IPS-11a (cell line): Measurements from ENCODE around the gene ZNF747.
"Not testable (repeated sequence)": the region's sequence is repeated elsewhere in the genome, so short reads cannot be mapped to it uniquely, and the experiment has no call there.

Experiments used
- H3K4me3 ChIP-seq: one replicate; pipeline ENCODE4 v1.5.1; 2013; ENCODE audit warnings: low read depth, low read length, control low read depth

Gene ZNF747

GRCh38 chr16:30535106-30535776, 583 bp upstream of the ZNF747 start:
- peak overlapping the region; percentile 70 for H3K4me3 ChIP-seq

GRCh38 chr16:30533748-30534367, 800 bp downstream of the ZNF747 start:
- H3K4me3 ChIP-seq, result peak overlapping the region; percentile 70

GRCh38 chr16:30533146-30533522, 1.5 kb downstream of the ZNF747 start:
- H3K4me3 ChIP-seq, result no peak overlapping the region

DNA sequence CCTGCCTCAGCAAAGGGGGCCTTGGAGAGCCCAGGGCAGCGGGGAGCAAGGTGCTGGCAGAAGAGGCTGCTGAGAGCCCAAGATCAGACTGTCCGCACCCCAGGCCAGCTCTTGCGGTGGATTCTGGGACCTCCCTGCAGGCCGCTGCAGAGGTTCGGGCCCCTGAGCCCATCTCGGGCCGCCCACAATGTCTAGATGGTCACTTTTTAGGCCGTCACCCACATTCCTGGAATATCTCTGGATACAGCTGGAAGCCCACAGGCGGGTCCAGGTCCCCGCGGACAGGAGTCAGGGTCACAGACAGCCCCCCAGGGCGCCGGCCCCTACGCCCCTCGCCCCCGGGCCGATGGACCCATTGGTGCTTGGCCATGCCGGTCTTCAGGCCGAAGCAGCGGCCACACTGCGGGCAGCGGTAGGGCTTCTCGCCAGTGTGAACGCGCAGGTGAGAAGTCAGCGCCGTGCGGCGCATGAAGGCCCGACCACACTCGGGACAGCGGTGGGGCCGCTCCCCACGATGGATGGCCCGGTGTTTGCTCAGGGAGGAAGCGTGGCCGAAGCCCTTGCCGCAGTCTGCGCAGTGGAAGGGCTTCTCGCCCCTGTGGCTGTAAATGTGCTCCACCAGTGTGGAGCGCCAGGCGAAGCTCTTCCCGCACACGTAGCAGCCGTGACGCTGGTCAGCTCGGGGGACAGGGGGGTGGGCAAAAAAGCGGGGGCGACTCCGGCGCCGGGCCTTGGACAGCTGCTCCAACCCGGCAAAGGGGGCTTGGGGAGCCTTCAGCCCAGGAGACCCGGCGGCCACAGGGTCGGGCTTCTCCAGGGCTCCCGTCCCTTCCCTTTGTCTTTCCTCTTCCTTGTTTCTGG, 2.1 kb downstream of the ZNF747 start:
- no peak overlapping the region for H3K4me3 ChIP-seq

DNA sequence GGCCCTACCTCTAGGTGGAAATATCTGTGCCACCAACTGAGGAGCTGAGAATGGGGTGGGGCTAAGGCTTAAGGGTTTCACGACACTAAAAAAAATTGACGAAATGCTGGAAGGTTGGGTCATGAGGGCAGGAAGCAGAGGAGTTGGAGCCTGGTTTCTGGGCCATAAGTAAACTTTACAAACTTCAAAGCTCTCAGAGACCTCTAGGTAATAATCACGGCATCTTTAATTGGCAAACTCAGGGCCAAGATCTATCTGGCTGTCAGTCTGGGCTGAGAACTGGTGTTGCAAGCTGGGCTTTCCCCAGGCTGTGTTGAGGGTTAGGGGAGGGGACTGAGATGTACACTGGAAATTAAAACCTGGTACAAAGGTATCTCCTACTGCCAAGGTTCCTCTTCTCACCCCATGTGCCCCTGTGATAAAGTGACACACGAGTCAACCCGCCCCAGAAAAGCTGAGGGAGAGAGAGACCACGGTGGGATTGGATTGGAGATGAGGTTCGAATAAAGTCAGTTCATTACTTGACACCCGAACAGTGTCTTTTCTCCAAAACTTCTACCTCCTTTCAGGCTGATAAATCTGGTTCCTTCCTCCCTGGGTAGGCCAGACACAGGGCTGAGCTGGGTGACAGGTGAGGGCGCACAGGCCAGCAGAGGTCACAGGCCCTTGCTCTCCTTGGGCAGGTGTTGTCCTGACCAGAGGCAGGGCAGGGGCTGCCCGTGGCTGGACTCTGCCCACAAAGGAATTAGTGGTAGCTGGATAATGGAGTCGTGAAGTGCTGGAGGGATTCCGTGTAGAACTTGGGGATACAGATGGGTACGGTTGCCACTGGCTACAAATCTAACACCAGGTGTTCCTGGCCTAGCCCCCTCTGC, 4.3 kb downstream of the ZNF747 start:
- no peak overlapping the region for H3K4me3 ChIP-seq

DNA sequence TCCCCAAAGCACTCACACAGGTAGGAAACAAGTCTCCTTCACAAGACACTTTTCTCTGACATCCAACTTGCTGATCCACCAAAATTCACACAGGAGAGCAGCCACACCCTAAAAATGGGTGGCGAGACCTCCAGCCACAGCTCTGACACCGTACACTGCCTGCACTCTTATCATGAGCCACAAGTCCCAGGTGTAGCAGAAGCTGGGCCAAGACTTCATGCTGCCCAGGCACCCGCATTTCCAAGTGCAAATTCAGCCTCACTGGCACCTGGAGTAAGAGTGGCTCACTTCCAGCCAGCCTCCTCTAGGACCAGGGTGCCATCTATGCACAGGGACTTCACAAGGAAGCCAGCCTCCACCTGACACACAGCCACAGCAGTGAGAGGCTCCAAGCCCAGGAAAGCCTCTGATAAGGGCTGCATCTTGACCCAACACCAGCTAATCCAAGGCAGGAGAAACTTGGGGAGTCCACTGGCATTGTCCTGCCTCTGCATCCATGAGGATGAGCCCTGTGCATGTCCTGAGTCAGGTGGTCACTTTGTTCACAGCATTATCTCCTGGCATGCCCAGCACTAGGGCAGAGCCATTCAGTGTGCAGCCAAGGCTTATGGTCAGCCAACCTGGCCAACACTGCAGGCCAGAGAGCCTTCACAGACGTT, 5.7 kb downstream of the ZNF747 start:
- no peak overlapping the region for H3K4me3 ChIP-seq

DNA sequence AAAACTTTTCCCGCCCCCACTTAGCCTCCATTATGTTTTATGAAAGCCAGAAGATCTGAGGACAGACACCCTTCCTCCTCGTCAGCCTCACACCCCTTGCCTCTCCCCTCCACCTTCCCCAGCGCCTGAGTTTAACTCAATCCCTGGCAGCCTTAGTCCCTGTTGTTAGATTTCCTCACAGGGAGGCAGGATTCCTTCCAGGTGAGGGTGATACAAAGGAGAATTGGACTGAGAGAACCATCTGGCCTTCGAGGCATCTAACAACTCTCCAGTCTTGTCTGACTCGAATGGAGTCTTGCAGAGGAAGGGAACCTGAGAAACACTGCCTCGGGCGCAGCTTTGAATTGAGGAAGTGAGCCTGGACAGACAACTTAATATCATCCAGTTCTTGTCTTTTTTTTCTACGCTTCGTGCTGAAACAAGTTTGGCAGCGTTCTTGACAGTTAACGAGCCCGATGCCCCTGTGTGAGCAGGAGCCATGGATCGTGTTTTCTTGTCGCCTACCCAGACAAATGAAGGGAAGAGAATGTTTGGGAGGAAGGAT, 7.0 kb downstream of the ZNF747 start:
- peak overlapping the region; percentile 18 for H3K4me3 ChIP-seq

GRCh38 chr16:30526823-30527634, 7.6 kb downstream of the ZNF747 start:
- H3K4me3 ChIP-seq, result peak overlapping the region; percentile 88

DNA sequence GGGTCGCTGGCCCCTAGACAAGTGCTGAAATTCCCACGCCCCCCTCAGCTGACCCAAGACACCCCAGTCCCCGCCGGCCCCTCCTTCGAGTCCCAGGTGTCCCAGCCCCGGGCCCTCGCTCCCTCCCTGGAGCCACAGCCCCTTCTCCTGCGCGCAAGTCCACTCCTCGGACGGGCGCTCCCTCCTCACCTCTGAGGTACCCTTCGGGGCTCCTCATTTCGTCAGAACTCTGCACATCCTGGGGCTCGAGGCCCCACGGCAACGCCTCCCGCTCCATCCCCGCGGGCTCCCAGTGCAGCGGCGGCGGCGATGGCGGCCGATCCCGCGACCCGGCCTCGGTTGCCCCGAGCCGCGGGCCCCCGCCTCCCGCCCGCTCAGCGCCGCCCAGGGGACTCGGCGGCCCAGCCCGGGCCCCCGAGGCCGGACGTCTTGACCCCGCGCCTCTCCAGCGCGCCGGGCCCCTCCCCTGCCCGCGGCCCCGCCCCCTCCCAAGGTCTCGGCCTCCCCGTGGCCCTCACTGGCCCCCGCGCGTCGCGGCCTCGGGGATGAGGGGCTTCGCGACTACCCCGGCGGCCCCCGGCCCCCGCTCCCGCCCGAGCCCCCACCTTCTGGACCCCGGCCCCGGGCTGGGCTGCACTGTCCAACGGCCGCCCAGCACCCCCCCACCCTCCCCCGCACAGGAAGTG, 8.4 kb downstream of the ZNF747 start, which contains the start of gene ZNF768:
Gene ZNF768, minus strand, starts transcription at position 430 of the 686 bp plus-strand sequence. Its CDS starts 153 bp downstream, at position 277.
- H3K4me3 ChIP-seq, result peak within 1 kb of the TSS; percentile 88

DNA sequence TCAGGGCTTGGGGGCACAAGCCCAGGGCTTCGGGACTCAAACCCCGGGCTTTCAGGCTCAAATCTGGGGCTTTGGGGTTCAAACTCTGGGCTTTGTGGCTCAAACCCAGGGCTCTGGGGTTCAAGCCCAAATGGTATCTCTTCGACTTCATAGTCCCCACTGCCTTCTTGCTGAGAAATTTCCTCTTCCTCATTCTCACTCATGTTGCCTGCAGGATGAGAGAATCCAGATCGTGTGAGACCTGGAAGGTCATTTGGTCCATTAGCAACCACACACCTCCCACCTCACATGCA, 8.9 kb downstream of the ZNF747 start:
- H3K4me3 ChIP-seq, result peak overlapping the region; percentile 49

DNA sequence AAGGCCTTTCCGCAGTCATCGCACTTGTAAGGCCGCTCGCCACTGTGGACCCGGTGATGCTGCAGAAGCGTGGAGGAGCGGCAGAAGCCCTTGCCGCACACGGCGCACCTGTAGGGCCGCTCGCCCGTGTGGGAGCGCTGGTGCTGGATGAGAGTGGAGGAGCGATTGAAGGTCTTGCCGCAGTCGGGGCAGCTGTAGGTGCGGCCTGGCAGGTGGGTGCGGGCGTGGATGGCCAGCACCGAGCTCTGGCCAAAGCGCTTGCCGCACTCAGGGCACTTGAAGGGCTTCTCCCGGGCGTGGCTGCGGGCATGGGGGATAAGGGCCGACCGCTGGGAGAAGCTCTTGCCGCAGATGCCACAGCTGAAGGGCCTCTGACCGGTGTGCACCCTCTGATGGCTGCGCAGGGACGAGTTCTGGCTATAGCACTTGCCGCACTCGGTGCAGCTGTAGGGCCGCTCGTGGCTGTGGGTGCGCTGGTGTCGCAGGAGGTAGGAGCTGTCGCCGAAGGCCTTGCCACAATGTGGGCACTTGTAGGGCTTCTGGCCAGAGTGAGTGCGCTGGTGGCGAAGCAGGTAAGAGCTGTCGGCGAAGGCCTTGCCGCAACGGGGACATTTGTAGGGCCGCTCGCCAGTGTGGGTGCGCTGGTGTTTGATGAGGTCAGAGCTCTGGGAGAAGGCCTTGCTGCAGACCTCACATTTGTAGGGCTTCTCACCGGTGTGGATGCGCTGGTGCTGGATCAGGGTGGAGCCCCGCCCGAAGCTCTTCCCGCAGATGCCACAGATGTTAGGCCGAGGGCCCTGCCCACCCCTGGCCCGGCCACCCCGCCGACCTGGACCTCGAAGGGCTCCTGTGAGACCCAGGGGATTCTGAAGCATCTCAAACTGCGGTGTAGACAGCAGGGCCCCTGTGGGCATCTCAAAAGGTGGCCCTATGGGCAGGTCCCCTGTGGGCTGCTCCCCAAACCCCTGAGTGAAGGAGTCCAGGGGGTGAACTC, 9.8 kb downstream of the ZNF747 start:
- H3K4me3 ChIP-seq, result no peak overlapping the region

DNA sequence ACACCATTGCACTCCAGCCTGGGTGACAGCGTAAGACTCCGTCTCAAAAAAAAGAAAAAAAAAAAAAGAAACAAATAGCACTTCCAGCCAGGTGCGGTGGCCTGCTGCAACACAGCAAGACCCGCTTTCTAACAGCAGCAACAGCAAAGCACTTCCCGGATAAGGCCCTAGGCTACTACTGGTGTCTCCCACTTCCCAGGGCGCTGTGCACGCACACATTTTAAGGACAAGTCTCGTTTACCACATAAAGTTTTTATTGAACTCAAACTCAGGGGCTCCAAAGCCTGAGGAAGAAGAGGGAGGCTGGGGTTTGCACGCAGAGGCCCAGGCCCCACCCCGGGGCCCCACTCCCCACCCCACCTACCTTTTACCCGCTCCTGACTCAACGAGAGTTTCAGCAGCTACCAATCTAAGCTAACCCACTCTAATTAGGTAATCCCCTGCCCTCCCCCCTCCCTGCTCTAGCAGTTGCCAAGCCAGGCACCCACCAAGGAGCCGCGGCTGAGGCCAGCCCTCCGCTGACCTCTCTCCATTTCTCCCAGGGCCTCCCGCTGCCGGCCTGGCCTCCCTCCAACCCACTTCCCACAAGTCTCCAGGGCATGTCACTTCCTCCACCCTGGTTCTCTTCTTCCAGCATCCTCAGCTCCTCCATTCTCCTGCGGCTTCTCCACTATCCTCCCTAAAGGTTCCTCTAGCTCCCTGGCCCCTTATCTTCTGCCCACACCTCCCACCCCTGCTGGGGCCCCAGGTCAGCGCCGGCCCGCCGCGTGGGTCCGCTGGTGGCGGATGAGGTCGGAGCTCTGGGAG, 10.7 kb downstream of the ZNF747 start:
- no peak overlapping the region for H3K4me3 ChIP-seq

DNA sequence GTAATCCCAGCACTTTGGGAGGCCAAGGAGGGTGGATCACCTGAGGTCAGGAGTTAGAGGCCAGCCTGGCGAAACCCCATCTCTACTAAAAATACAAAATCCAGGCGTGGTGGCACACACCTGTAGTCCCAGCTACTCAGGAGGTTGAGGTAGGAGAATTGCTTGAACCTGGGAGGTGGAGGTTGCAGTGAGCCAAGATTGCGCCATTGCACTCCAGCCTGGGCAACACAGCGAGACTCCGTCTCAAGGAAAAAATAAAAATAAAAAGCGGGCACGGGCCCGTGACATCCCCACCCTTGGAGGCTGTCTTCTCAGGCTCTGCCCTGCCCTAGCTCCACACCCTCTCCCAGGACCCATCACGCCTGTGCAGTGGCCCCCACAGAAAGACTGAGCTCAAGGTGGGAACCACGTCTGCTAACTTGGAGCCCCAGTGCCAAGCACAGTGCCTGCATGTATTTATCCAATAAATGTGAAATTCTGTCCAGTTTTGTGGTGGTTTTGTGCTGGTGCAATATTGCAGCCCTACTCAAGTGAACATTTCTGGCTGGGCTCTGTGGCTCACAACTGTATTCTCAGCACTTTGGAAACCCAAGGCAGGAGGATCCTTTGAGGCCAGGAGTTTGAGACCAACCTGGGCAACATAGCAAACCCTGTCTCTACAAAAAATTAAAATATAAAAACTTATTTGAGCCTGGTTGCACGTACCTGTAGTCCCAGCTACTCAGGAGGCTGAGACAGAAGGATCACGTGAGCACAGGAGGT, 11.8 kb downstream of the ZNF747 start:
- H3K4me3 ChIP-seq, result not testable (repeated sequence)

- H3K4me3 ChIP-seq, result no peak overlapping the region
These were observed 12.6 kb downstream of the ZNF747 start for GRCh38 chr16:30521873-30522641.

DNA sequence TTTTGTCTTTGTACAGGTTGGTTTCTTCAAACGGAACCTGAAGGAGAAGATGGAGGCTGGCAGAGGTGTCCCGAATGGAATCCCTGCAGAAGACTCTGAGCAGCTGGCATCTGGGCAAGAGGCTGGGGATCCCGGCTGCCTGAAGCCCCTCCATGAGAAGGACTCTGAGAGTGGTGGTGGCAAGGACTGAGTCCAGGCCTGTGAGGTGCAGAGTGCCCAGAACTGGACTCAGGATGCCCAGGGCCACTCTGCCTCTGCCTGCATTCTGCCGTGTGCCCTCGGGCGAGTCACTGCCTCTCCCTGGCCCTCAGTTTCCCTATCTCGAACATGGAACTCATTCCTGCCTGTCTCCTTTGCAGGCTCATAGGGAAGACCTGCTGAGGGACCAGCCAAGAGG, 13.2 kb downstream of the ZNF747 start:
- no peak overlapping the region for H3K4me3 ChIP-seq
